CD4-positive, alpha-beta T cell treated with Interleukin-21 for 1 hour (primary cell): ENCODE data around the gene PCSK5.
"Not testable (repeated sequence)": the region's sequence is repeated elsewhere in the genome, so short reads cannot be mapped to it uniquely, and the experiment has no call there.

Experiments used
- DNase-seq: peaks from one replicate; pipeline ENCODE4 v3.0.0-alpha.2; 2020

The PCSK5 gene

GRCh38 chr9:76020652-76021051, 130.2 kb downstream of the PCSK5 start:
- no peak for DNase-seq

DNA sequence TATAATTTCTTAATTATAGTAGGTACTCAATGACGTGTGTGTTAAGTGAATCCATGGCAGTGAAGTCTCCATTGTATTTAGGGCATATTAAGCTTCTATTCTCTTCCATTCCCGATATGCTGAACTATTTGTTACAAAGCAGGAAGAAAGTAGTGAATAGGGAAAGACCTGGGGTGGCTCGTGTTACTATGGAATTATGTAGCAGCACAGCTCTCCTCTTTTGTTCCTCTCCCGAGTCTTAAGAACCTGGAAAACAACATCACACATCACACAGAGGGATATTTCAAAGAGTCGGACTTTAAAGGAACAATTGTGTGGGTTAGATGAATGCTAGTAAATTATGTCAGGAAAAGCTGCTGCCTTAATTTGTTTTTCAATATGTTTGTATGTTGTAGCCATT, 131.8 kb downstream of the PCSK5 start:
- DNase-seq, result no peak

DNA sequence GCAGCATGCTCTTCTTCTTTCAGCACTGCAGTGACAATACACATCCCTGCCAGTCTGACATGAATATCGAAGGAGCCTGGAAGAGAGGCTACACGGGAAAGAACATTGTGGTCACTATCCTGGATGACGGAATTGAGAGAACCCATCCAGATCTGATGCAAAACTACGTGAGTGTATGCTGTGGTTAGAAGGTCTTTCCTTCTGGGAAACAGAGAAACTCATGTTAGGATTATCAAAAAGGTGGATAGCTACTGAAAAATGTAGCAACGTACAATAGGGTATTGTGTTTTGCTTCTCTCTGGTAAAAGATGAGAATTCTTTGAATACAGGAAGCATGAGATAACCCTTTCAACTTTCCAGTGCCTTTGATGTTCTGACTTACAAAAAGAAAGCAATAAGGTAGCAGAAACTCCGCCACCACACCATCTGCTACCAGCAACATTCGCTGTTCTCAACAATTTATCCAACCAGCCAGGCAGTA, 133.3 kb downstream of the PCSK5 start:
- DNase-seq, result peak; percentile 67

DNA sequence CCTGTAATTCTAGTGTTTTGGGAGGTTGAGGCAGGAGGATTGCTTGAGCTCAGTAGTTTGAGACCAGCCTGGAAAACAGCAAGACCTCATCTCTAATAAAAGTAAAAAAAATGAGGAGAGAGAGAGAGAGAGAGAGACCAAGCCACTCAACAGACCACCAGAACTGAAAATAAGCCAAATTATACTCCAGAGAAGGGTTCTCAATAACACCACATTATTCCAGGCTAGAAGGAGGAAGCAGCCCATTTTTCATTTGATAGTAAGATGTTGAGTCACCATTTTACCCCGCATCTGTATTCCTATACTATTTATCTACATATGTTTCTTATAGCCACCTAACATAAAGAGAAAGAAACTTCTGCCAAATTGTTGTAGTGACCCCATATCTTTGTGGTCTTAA, 134.8 kb downstream of the PCSK5 start:
- DNase-seq, result no peak

DNA sequence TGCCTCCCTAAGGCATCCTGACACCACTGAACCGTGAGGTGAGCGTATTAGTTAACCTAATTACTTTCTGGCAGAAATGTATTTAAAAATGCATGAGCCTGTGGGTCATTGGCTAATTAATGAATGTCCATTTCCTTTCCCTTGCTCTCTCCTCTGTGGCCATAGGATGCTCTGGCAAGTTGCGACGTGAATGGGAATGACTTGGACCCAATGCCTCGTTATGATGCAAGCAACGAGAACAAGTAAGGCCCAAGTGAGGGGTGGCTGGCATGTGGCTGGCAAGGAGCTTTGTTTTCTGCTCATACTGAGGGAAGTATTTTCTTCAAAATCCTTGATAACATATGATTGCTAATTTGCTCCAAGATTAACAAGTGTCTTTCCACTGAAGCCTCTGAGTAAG, 136.3 kb downstream of the PCSK5 start:
- DNase-seq, result no peak

DNA sequence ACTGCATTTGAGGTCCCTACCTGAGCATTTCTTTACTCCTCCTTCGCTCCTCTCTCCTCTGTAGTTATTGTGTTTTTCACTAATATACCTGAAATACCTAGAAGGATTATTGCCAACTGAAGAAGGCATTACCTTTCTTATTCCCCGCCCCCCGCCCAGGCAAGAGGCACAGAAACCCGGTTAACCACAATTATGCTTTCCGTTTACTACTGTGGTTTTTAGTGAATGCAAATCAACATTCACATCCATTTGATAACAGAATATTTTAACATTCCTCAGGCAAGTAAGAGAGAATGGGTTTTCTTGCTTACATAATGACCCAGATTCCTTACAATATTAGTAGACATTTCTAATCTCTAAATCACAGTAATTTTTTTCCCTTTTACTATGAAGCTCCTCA, 136.9 kb downstream of the PCSK5 start:
- DNase-seq, result peak; percentile 43

DNA sequence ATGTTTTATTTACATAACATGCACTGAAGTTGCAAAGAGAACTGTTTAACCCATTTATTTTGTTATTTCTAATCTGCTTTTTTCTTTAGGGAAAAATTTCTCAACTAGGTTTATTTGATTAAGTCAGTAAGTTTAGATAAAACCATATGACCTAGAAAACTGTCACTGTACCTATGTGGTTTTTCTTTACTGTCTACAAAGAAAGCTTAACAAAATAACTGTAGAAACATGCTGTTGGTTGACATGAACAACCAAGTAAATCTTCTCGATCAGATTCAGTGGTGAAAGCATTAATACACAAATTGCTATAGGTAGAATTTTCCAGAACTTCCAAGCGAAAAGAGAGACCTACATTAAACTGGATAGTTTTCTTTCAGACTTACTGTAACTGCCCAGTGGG, 137.4 kb downstream of the PCSK5 start:
- no peak for DNase-seq

DNA sequence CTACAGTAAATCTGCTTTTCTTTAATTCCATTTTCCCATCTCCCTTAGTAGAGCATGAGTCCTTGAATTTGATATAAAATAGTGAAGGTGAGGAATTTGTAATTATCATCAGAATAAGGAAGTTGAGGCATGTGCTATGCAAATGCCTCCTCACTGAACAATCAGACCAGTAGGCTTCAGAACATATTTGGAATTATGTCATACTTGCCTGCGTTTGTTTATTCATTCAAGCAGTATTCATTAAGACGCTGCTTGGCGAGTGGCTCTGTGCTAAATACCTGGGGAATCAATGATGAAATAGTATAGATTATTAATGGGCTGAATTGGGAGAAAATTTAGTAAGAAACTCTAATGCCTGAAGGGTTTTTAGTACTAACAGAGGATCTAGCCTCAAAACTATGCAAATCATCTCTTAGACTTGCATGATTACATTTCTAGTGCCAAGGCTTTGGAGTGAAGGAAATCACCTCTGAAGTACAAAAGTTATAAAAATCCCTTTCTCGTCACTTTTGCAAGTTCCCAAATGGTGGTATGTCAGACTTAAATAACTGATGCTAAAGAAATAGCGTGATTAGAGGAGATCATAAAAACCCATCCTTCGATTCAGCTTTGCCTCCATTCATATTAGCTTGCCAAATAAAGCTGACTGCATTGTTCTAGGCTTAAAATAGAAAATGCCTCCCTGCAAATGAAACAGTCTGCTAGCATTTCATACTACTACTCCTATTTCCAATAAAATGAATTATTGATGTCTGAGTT, 141.7 kb downstream of the PCSK5 start:
- DNase-seq, result no peak

DNA sequence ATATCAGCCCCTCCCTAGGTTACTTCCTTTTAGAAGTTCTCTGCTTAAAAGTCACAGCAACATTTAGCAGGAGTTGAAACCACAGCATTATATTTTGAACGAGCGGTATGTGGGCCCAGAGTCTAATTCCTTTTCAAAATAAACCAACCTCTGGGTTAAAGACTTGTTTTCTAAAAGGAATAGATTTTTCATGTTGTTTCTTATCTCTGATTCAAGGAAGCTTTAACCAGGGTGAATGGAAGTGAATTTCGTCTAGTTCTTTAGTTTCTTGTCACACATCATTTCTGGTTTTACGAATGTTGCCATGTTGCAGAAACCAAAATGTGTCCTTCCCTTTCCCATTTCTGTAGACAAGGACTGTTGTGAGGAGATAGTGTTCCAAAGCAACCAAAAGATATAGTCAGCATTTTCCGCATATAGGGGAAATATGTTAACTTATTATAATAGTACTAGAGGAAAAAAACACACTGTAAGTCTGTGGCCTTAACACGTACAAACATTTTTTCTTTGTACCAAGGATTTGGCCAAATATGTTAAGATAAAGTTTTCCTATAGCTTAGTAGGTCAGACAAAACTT, 142.4 kb downstream of the PCSK5 start:
- no peak for DNase-seq

DNA sequence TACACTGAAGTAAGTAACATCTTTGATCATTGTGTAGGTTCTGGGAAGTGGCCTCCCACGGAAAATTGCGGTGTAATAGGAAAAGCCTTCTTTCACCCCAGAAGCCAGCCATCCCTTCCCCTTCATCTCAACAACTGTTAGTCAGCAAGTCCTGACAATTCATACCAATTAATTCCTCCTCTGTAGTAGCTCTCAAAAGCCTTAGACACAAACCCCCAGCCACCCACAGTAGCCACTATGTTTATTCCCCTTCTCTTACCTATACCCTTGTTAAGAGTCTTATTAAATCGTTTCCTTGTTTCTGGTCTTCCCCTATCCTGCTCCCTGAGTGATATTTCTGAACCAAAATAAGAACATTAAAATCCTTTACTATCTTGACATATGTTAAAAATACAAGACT, 143.6 kb downstream of the PCSK5 start:
- DNase-seq, result no peak

DNA sequence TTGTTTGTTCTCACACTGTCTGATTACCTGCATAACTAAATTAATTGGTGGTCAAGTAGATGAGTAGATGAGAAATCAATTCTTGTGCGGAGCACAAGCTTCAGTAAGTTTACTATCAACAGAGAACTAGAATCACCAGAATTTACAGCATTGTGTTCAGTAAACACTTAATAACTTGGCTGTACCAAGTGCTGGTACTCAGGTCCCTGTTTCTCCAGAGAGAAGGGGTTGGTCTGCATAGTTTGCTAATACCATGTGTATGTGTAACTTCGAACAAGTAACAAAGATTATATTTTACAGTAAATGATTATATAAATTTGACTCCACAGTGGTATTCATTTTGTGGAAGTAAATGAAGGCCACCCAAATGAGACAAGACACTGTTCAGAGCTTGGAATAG, 146.3 kb downstream of the PCSK5 start:
- no peak for DNase-seq

DNA sequence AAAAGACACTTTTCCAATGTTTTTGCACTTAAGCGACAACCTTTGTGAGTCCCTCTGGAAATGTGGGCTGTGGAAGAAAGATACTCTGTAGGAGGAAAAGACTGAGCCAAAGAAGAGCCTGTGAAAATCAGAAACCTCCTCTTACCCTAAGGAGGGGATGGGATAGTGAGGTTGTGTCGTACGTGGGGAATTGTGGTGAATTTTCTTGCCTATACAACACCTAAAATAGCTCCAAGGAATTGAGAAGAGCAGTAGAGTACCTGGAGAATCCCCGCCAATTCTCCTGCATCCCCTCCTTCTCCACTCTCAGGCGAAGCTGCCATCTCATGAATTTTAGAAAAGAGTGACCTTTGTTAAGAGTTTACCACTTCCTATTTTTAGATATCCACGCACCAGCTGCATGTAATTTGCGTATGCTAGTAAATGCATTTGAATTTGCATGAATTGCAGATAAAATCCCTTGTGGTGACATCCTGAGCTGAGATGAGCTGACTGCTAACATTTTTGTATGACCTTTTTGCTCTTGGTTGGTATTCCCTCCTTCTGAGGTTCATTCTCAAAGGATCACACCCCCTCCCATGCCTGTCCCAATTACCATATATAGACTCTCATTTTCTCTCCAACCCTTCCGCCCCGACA, 147.2 kb downstream of the PCSK5 start:
- no peak for DNase-seq

DNA sequence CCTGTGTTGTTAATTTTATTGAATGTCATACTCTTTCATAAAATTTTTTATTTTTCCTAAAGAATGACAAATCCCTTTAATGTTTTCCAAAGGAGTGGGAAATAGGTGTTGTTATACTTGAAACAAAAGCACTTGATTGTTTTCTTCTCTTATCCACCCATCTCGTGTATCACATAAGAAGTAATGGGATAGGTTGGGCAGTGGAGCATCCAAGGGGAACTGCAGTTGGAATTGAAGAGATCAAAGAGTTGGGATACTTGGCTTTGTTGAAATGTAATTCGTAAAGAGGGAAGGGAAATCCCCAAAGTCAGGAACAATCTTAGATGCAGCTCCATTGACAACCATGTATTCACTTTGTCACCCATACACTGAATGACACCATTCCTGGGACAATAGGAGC, 148.0 kb downstream of the PCSK5 start:
- DNase-seq, result no peak

DNA sequence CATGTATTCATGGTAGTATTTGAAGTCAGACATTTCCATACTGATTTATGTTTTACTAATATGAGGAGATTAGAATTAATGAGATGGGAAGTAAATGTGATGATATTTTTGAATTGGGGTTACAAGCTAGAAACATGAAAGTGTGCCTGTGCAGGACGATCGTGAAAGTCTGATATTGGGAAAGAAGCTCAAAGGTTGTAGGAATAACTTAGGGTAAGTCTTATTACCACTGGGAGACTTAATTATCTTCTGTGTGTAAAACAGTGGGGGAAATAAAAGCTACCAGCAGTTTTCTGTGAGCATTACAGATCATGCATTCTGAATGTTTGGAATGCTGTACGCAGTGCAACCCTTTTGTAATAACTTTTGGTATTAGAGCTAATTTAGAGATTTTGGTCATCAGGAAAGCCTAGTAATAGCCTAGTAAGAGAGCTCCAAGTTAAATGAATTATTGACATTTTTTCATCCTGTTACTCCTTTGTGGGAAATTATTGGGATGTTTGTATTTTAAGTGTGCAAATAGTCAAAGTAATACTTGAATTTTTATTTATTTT, 153.9 kb downstream of the PCSK5 start:
- no peak for DNase-seq

DNA sequence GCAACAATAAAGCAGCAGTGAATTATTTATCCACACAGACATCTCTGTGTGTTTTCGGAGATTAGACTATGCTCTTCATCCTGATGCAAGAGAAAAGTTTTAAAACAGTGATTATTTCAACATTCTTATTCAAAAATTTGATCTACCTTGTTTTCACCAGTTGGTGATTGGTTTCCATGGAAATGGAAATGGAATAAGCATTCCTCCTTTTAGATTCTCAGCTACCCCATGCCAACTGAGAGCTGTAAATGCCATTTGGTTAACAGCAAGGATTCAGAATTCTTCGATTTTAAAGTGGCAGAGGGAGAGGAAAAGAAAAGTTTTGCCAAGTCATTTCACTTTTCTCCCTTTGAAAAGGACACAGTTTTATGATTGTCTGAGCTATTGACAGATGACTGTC, 154.7 kb downstream of the PCSK5 start:
- DNase-seq, result no peak

- no peak for DNase-seq
Measured at GRCh38 chr9:76049341-76049740, 158.9 kb downstream of the PCSK5 start.

DNA sequence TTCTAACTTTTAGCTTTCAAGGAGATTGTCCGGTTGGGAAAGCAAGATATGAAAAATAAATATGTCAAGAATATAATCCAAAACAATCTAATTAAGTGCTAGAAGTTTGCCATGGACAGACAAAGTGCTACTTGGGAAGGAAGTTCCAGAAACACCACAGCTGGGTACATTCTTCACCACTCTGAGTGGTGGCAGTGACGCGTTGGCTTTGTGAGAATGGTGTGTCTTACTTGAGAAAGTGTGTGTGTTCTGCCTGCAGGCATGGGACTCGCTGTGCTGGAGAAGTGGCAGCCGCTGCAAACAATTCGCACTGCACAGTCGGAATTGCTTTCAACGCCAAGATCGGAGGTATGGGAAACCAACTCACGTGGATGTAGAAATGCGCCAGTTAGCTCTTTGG, 177.2 kb downstream of the PCSK5 start:
- DNase-seq, result no peak

DNA sequence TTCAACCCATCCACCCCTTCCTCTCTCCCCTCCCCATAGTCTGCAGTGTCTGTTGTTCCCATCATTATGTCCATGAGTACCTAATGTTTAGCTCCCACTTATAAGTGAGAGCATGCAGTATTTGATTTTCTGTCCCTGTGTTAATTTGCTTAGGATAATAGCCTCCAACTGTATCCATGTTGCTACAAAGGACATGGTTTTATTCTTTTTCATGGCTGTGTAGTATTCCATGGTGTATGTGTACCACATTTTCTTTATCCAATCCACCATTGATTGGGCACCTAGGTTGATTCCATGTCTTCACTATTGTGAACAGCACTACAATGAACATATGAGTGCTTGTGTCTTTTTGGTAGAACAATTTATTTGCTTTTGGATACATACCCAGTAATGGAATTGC, 187.1 kb downstream of the PCSK5 start:
- DNase-seq, result no peak

DNA sequence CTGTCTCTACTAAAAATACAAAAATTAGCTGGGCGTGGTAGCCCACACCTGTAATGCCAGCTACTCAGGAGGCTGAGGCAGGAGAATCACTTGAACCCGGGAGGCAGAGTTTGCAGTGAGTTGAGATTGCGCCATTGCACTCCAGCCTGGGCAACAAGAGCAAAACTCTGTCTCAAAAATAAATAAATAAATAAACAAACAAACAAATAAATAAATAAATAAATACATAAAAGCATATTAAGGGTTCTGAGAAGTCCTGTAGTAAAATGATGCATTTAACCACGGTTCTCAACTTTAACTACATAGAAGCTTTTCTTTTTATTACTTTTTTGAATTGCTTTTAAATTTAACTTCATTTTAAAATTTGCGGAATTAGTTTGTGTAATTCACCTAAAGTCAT, 190.8 kb downstream of the PCSK5 start:
- DNase-seq, result not testable (repeated sequence)

DNA sequence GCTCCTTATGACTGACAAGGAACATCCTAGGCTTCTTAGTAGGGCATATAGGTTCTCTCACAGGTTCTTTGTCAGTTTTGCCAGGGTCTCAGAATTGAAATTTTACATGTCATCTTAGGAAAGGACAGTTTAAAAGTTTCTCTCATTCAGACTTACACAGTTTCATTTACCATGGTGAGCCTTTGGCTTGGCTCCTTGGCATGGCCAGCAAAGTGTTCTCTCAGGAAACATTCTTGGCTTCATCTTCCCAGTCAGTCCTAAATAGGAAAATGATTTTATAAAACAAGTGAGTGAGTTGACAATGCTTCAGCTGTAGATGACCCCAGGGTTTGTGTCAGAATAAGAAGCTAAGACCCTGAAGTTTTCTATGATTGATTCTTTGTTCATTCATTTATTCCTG, 191.6 kb downstream of the PCSK5 start:
- DNase-seq, result no peak

DNA sequence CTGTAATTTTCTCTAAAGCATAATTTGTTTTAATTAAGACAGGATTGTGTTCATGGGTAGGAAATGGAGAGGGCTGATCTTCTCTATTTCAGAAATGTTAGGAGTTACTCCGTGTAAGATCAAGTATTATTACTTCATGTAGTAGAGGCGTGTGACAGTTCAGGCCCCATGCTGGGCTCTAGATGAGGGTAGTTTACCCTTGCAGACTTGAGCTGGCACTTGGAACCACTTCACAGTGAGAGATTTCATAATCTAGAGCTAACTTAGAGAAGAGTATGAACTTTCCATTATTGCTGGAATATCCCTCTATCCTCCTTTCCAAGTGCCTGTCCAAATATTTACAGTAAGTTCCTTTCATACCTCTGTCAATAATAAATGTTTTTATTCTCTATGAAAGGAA, 195.1 kb downstream of the PCSK5 start:
- no peak for DNase-seq

DNA sequence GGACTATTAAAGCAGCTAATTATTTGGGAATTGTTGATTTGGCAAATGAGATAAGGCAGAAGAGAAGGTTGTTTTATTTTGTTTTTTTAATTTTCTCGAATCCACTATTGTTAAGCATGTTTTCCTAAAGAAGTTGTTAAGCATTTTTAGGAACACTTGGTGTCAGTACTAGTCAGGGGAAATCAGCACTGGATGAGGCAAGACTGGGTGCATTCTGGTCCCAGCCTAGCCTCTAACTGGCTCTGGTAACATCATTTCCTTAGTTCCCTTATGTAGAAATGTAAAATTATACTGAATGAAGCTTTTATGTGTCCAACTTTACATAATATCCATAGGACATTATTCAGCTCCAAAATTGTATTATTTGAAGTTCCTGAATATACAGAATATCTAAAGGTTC, 196.1 kb downstream of the PCSK5 start:
- no peak for DNase-seq

GRCh38 chr9:76087976-76088375, 197.5 kb downstream of the PCSK5 start:
- DNase-seq, result no peak

GRCh38 chr9:76090330-76090729, 199.9 kb downstream of the PCSK5 start:
- no peak for DNase-seq
